ENCODE data around the gene TMX4. TPM values are rescaled to one million over a fixed set of nuclear protein-coding genes. Genes with fewer than 3 reads are reported as not detected.

Gene TMX4, protein sequence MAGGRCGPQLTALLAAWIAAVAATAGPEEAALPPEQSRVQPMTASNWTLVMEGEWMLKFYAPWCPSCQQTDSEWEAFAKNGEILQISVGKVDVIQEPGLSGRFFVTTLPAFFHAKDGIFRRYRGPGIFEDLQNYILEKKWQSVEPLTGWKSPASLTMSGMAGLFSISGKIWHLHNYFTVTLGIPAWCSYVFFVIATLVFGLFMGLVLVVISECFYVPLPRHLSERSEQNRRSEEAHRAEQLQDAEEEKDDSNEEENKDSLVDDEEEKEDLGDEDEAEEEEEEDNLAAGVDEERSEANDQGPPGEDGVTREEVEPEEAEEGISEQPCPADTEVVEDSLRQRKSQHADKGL
- total RNA-seq: 28.6 and 32.3 TPM in 2 replicates
- long read RNA-seq, full-length matches to known transcripts: 7 of 17 reads
- long read RNA-seq, partial matches to known transcripts: 2 of 17 reads
- long read RNA-seq, other reads (novel, unspliced or antisense): 8 of 17 reads

DNA sequence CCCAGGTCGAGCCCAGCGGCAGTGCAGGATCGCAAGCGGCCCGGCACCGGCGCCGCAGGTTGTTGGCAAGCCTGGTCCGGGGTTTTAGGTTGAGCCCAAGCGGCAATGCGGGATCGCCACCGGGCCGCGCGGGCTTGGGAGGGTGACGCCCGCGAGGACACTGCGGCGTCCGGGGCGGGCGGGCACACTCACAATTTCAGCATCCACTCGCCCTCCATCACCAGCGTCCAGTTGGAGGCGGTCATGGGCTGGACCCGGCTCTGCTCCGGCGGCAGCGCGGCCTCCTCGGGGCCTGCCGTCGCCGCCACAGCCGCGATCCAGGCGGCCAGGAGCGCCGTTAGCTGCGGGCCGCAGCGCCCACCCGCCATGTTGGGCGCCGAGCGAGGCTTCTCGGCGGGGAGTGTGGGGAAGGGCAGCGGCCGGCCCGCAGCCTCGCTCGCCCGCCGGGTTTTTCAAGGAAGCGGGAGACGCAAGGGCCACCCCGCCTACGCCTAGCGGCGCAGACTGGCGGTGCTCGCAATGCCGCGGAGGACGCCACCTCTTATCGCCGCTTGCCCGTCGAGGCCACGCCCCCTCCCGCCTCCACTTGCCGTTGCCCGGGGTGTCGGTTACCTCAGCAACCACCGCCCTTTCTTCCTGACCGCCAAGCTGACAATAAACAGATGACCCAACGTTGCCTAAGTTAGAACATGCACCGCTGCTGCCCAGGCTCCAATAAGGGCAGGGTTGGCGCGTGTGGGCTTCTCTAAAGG is at the start of gene TMX4:
TSS of gene TMX4 (minus strand) at position 516 of the 752 bp plus-strand sequence. CDS start at position 368, 148 bp downstream.
- H3K4me3 Mint-ChIP-seq (ENCODE audit: unreplicated experiment): peak within 1 kb of the TSS; percentile 87

DNA sequence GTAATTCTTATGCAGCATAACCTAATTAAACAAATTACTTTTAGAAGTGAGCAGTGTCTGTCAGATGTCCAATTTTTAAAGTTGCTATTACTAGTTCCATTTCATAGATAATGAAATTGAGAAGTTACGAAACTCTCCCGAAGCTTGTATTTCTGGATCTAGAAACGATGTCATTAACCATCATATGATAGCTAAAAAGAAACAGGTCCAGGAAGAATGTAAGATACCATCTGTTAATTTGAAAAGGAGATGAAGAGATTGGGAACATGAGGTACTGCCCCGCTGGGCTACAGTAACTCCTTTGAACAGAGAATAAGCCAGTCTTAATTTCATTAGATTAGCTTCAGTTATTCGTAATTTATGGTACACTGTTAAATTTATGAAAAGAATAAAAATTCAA is 47.5 kb upstream of the TMX4 start:
- H3K36me3 Mint-ChIP-seq (ENCODE audit: unreplicated experiment): no peaks in the 10 kb centered on the region
- H3K27me3 Mint-ChIP-seq (ENCODE audit: unreplicated experiment): peaks cover 34% of the 10 kb centered on the region
- DNase-seq (ENCODE audit: extremely low spot score, unreplicated experiment): no peak
- peaks cover 5% of the 10 kb centered on the region for H3K4me1 Mint-ChIP-seq (ENCODE audit: unreplicated experiment)
- no peak overlapping the region for H3K27ac Mint-ChIP-seq (ENCODE audit: unreplicated experiment)
- H3K4me3 Mint-ChIP-seq (ENCODE audit: unreplicated experiment): no peak overlapping the region
- H3K9me3 Mint-ChIP-seq (ENCODE audit: unreplicated experiment): no peaks in the 10 kb centered on the region
- TF ChIP-seq, protein P1, sequence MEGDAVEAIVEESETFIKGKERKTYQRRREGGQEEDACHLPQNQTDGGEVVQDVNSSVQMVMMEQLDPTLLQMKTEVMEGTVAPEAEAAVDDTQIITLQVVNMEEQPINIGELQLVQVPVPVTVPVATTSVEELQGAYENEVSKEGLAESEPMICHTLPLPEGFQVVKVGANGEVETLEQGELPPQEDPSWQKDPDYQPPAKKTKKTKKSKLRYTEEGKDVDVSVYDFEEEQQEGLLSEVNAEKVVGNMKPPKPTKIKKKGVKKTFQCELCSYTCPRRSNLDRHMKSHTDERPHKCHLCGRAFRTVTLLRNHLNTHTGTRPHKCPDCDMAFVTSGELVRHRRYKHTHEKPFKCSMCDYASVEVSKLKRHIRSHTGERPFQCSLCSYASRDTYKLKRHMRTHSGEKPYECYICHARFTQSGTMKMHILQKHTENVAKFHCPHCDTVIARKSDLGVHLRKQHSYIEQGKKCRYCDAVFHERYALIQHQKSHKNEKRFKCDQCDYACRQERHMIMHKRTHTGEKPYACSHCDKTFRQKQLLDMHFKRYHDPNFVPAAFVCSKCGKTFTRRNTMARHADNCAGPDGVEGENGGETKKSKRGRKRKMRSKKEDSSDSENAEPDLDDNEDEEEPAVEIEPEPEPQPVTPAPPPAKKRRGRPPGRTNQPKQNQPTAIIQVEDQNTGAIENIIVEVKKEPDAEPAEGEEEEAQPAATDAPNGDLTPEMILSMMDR (IDR thresholded peaks at IDR 0.05): no peak

More for the DNA sequence above, at the start of gene TMX4:
- H3K27me3 Mint-ChIP-seq (ENCODE audit: unreplicated experiment): no peaks in the 10 kb centered on the region
- DNase-seq (ENCODE audit: extremely low spot score, unreplicated experiment): peak; percentile 95
- H3K4me1 Mint-ChIP-seq (ENCODE audit: unreplicated experiment): peaks cover 7% of the 10 kb centered on the region
- H3K36me3 Mint-ChIP-seq (ENCODE audit: unreplicated experiment): no peaks in the 10 kb centered on the region
- H3K27ac Mint-ChIP-seq (ENCODE audit: unreplicated experiment): peak within 1 kb of the TSS; percentile 94
- H3K9me3 Mint-ChIP-seq (ENCODE audit: unreplicated experiment): no peaks in the 10 kb centered on the region
- TF ChIP-seq, protein P1 (IDR thresholded peaks at IDR 0.05): peak; percentile 43

DNA sequence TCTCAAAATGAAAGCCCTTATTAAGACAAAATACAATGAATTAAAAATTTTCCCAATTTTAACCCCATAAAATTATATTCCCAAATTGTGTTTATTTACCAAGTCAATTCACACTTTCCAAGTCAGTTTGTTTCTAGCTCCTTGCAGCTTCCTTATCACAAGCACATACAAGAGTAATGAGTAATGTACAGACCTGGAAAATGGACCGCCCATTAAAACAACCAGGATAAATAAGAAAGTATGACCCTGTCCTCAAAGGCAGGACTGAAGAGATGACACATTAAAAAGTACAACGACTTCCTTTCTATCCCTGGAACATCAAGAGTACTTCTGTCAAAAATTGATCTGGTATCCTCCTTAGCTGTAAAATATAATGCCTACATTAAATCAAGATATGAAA is 47.1 kb upstream of the TMX4 start:
- Mint-ChIP-seq H3K9me3 (ENCODE audit: unreplicated experiment) (no peaks in the 10 kb centered on the region), H3K4me3 (ENCODE audit: unreplicated experiment) (no peak overlapping the region), H3K27ac (ENCODE audit: unreplicated experiment) (no peak overlapping the region), H3K36me3 (ENCODE audit: unreplicated experiment) (no peaks in the 10 kb centered on the region), H3K27me3 (ENCODE audit: unreplicated experiment) (peaks cover 34% of the 10 kb centered on the region), H3K4me1 (ENCODE audit: unreplicated experiment) (peaks cover 5% of the 10 kb centered on the region)
- DNase-seq (ENCODE audit: extremely low spot score, unreplicated experiment): no peak
- TF ChIP-seq, protein P1 (IDR thresholded peaks at IDR 0.05): no peak

DNA sequence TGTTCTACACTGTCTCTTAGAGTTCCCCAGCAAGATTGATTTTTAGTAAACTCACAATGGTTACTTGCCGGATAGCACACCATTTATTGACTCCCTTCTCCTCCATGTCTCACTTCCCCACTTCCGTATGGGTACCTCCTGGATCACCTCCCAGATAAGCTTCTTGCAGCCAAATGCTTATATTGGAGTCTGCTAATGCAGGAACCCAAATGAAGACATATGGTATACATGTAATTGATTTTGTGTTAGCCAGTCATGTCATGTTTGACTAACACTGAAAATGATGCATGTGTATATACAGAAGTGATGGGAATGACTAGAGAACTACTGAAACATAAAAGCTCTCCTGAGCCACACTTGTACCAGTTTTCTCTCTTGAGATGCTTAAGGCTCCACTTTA is 46.1 kb upstream of the TMX4 start:
- H3K36me3 Mint-ChIP-seq (ENCODE audit: unreplicated experiment): no peaks in the 10 kb centered on the region
- no peak overlapping the region for H3K27ac Mint-ChIP-seq (ENCODE audit: unreplicated experiment)
- TF ChIP-seq, protein P1 (IDR thresholded peaks at IDR 0.05): no peak
- H3K4me1 Mint-ChIP-seq (ENCODE audit: unreplicated experiment): peaks cover 5% of the 10 kb centered on the region
- no peak for DNase-seq (ENCODE audit: extremely low spot score, unreplicated experiment)
- no peaks in the 10 kb centered on the region for H3K9me3 Mint-ChIP-seq (ENCODE audit: unreplicated experiment)
- peaks cover 34% of the 10 kb centered on the region for H3K27me3 Mint-ChIP-seq (ENCODE audit: unreplicated experiment)
- H3K4me3 Mint-ChIP-seq (ENCODE audit: unreplicated experiment): no peak overlapping the region

DNA sequence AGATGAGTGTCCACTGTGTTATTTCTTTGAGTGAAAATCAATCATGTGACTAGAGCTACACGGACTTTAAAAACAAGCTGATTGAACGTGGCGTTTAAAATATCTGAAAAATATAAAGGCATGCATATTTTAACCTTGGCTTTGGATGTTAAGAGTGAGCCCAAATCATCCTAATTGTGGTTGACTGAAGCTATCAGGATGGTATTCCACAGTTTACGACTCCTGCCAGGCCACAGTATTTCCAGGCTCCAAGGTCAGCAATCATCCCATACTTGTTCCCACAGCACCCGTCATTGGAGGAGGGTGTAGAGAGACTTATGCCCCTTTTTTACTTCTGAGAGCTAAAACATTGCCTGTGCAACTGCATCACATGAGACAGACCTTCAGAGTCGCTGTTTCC is 43.2 kb upstream of the TMX4 start:
- H3K27me3 Mint-ChIP-seq (ENCODE audit: unreplicated experiment): peaks cover 31% of the 10 kb centered on the region
- no peaks in the 10 kb centered on the region for H3K36me3 Mint-ChIP-seq (ENCODE audit: unreplicated experiment)
- H3K9me3 Mint-ChIP-seq (ENCODE audit: unreplicated experiment): no peaks in the 10 kb centered on the region
- H3K27ac Mint-ChIP-seq (ENCODE audit: unreplicated experiment): peak overlapping the region; percentile 33
- peaks cover 5% of the 10 kb centered on the region for H3K4me1 Mint-ChIP-seq (ENCODE audit: unreplicated experiment)
- TF ChIP-seq, protein P1 (IDR thresholded peaks at IDR 0.05): no peak
- no peak overlapping the region for H3K4me3 Mint-ChIP-seq (ENCODE audit: unreplicated experiment)
- no peak for DNase-seq (ENCODE audit: extremely low spot score, unreplicated experiment)
